Right cardiac atrium (tissue), 5 donors: ENCODE measurements around the gene LYZL2. TPM values are rescaled to one million over a fixed set of nuclear protein-coding genes. Genes with fewer than 3 reads are reported as not detected.

Experiments
- ATAC-seq, 2 donors: fragments of 200-7000 bp; cut with Tn5 transposase; one replicate each; pipeline versions ENCODE4 v1.8.0 to v1.9.1; 2020; ENCODE audit warnings: moderate library complexity in 2 of 2, mild to moderate bottlenecking in 1 of 2
- DNase-seq, 3 donors: peaks; one replicate each; pipeline ENCODE4 v3.0.0-alpha.2; 2020
- H3K27ac ChIP-seq: one replicate; pipeline ENCODE4 v1.5.1; 2013; ENCODE audit warnings: mild to moderate bottlenecking, low read length, control low read depth, moderate library complexity
- H3K27me3 ChIP-seq: one replicate; pipeline ENCODE4 v1.6.1; 2013; ENCODE audit not compliant: control insufficient read depth, insufficient read depth
- H3K4me1 ChIP-seq: one replicate; pipeline ENCODE4 v1.6.1; 2013; ENCODE audit warnings: low read length; ENCODE audit not compliant: control insufficient read depth, insufficient read depth
- H3K4me3 ChIP-seq: one replicate; pipeline ENCODE4 v1.5.1; 2013; ENCODE audit warnings: low read length, control low read depth
- H3K9me3 ChIP-seq: one replicate; pipeline ENCODE4 v1.6.1; 2013; ENCODE audit warnings: low read length; ENCODE audit not compliant: control insufficient read depth
- WGBS: extraction: QIAGEN DNeasy Blood & Tissue Kit; methylation state at CpG from one replicate; pipeline ENCODE4 v1.1.7; 2013; 5-methylcytosine and 5-hydroxymethylcytosine counted together
- intact Hi-C, 4 donors: fragments of 100-400 bp; cut with DNase I; formaldehyde crosslinking; loops; one replicate each; pipeline versions ENCODE4 v1.11.0 to v1.14.0; 2022 to 2023
- polyA plus RNA-seq: library from polyadenylated mRNA; stranded (reverse); fragments of 200-250 nt; gene quantifications from one replicate; pipeline ENCODE4 v1.2.3, GENCODE V29; 2013
- total RNA-seq, 4 donors: library from RNA; stranded (reverse); fragmentation: NEBNext Ultra II Directional; extraction: Animal tissue kit (Norgen Biotek cat#: 25700); gene quantifications; one replicate each; pipeline ENCODE4 v1.2.1, GENCODE V29; 2021
- donor health status: healthy with polysubstance abuse.
- donor health status: DM: no; HTN: yes; CAD: no.
- donor health status: DM: no; HTN: no; CAD: no.
- donor health status: DM: no; HTN: yes; CAD: no; lungs with severe emphysema.
- donor health status: DM: yes; HTN: yes; CAD: no.

Gene LYZL2
- total and polyA plus RNA-seq, 5 donors = not detected

DNA sequence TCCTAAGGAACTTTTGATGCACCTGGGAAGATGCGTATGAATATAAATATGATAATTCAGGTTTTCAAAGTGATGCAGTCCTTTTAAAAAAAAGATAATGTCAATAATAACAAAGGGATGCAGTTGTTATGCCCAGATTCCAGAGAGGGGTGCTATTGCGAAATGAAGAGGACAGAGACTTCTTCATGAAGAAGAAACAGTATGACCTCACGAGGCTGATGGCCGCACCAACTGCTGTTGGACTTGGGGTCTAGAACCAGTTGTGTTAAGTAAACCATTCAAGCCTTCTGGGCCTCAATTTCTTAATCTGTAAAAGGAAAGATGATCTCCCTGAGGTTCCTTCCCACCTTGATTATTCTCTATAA lies 55.1 kb downstream of the LYZL2 start:
- Histone ChIP-seq H3K4me3 (no peak overlapping the region), H3K27me3 (no peaks in the 10 kb centered on the region), H3K9me3 (no peaks in the 10 kb centered on the region), H3K27ac (no peak overlapping the region), H3K4me1 (peaks cover 2% of the 10 kb centered on the region)
- intact Hi-C loops = no loop called here
- ATAC-seq (no peak), DNase-seq (no peak)
- WGBS = 91% methylated on average over 4 of the region's 4 CpGs

DNA sequence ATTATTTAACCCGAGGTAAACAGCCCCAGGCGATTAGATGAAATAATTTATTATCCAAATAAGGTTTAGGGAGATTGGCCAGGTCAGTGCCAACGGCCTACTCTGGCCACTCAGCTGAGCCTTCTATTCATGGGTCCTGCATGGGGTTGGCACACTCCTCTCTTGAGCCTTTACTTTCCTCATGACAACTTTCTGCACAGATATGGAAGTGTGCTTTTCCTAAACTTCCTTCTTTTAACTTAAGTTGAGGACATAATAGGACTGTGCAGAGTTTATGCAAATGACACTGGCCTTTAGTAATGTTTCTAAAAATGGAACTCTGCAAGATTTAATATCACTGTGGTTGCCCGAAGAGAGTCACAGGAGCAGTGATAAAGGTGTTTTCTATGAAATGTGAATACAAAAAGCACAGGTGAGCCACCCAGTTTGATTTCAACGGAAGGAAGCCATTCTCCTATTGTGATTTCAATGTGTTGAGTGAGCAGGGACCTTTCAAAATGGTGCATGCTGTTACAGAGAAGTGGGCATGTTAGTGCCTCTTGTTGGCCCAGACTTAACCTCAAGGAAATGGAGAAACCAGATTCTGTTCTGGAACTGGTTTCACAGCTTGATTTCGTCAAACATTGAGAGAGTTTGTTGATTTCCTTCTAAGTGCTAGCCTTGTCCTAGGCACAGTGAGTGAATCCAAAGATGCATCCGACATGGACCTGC lies 55.7 kb downstream of the LYZL2 start:
- Histone ChIP-seq H3K27ac (no peak overlapping the region), H3K9me3 (no peaks in the 10 kb centered on the region), H3K27me3 (no peaks in the 10 kb centered on the region), H3K4me3 (no peak overlapping the region), H3K4me1 (peaks cover 2% of the 10 kb centered on the region)
- no peak for DNase-seq
- intact Hi-C loops = no loop called here
- WGBS = 77% methylated on average over 7 of the region's 7 CpGs
- no peak for ATAC-seq

DNA sequence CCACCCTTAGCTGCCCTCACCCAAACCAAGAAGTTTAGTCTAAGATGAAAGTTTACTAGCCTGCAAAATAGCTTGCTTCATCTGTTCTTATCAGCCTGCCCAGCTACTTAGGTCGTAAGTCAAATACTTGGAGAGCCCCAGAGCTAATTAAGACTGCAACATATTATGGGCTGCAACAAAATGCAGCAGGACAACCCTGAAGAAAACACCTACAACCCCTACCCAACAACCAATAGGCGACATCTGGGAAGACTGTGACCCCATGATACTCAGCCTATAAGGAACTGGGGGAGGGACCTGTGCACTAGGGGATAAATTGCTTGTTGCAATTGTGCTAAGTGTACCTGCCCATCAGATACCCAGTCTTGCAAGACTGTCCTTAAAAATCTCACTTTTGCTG lies 64.1 kb downstream of the LYZL2 start:
- WGBS = 44% methylated on average over 2 of the region's 2 CpGs
- intact Hi-C loops = no loop called here
- ATAC-seq = no peak
- no peaks in the 10 kb centered on the region for H3K9me3 ChIP-seq
- H3K27me3 ChIP-seq = no peaks in the 10 kb centered on the region
- no peak overlapping the region for H3K4me3 ChIP-seq
- no peak for DNase-seq
- H3K4me1 ChIP-seq = no peaks in the 10 kb centered on the region
- no peak overlapping the region for H3K27ac ChIP-seq

DNA sequence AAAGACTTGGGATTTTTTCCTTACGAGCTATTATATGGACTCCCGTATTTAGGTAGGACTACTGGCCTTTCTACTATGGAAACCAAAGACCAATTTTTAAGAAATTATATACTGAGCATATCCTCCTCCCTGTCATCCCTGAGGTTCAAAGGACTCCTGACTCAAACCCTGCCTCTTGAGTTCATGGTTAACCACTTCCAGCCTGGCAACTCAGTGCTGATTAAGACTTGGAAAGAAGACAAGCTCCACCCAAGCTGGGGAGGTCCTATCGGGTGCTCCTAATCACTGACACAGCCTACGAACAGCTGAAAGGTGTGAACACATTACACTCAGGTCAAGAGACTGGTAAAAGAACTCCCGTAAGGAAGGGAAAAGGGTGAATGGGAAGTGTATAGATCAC lies 66.8 kb downstream of the LYZL2 start:
- no peaks in the 10 kb centered on the region for H3K9me3 ChIP-seq
- DNase-seq (no peak), ATAC-seq (no peak)
- no peaks in the 10 kb centered on the region for H3K4me1 ChIP-seq
- no peaks in the 10 kb centered on the region for H3K27me3 ChIP-seq
- H3K27ac ChIP-seq = no peak overlapping the region
- intact Hi-C loops = no loop called here
- H3K4me3 ChIP-seq = no peak overlapping the region
- WGBS = 89% methylated on average over 5 of the region's 5 CpGs

Other genes starting within 250 kb of the LYZL2 start
- 10 to 100 TPM in 2 of 4 donors, 1 to 10 TPM in 2; 7.7 to 17.2 (median 9.6) TPM for gene MAP3K8, start 195.6 kb downstream of the LYZL2 start, total RNA-seq
- 6.5 TPM for gene MAP3K8, start 195.6 kb downstream of the LYZL2 start, polyA plus RNA-seq